OCI-LY7 (cell line): ENCODE data around the gene CDC42EP3. TPM values are rescaled to one million over a fixed set of nuclear protein-coding genes. Genes with fewer than 3 reads are reported as not detected.

Experiments
- BruUV-seq: library from RNA; stranded (reverse); fragments of 400-500 nt; replicated peaks from 2 replicates; lab custom pipeline; 2021; lab: Mats Ljungman, UMichigan
- CTCF ChIA-PET: fragments of 300-600 bp; sonication (Branson Sonifier 250); formaldehyde crosslinking; loops from one replicate; lab custom pipeline; 2022; ENCODE audit warnings: antibody characterized with exemption; ENCODE audit not compliant: unreplicated experiment; lab: Charles Lee
- POLR2A ChIA-PET: fragments of 300-600 bp; sonication (Branson Sonifier 250); formaldehyde crosslinking; loops from one replicate; lab custom pipeline; 2022; ENCODE audit warnings: antibody characterized with exemption; lab: Charles Lee
- DNase-seq: peaks from one replicate; pipeline ENCODE4 v3.0.0-alpha.2; 2015; ENCODE audit warnings: low spot score
- H2AFZ ChIP-seq: fragments of 200-600 bp; sonication (generic), shearing (Covaris generic); 2 replicates; pipeline ENCODE4 v1.6.1; 2014; ENCODE audit warnings: mild to moderate bottlenecking, antibody characterized with exemption, low read length, moderate library complexity
- H3K27ac ChIP-seq: fragments of 200-600 bp; sonication (generic); 2 replicates; pipeline ENCODE4 v1.5.1; 2014; ENCODE audit warnings: mixed run types, low read depth, mild to moderate bottlenecking, moderate library complexity, low read length, inconsistent platforms; ENCODE audit not compliant: poor library complexity, severe bottlenecking
- H3K36me3 ChIP-seq: fragments of 200-600 bp; sonication (generic); 2 replicates; pipeline ENCODE4 v1.6.1; 2014; ENCODE audit warnings: mild to moderate bottlenecking, antibody characterized with exemption, low read length, moderate library complexity, mixed read lengths; ENCODE audit not compliant: insufficient read depth
- H3K4me1 ChIP-seq: fragments of 200-600 bp; sonication (generic); 2 replicates; pipeline ENCODE4 v1.5.1; 2014; ENCODE audit warnings: mild to moderate bottlenecking, low read length; ENCODE audit not compliant: insufficient read depth, poor library complexity, severe bottlenecking
- H3K4me2 ChIP-seq: fragments of 200-600 bp; sonication (generic); 2 replicates; pipeline ENCODE4 v1.6.1; 2014; ENCODE audit warnings: mild to moderate bottlenecking, low read length
- H3K4me3 ChIP-seq: fragments of 200-600 bp; sonication (generic); 2 replicates; pipeline ENCODE4 v1.5.1; 2014; ENCODE audit warnings: mild to moderate bottlenecking, low read depth, low read length; ENCODE audit not compliant: poor library complexity, severe bottlenecking
- H3K79me2 ChIP-seq: fragments of 200-600 bp; sonication (generic); 2 replicates; pipeline ENCODE4 v1.6.1; 2016; ENCODE audit warnings: low read depth, mild to moderate bottlenecking, low read length, moderate library complexity, mixed read lengths; ENCODE audit not compliant: insufficient read depth
- H3K9me2 ChIP-seq: fragments of 200-600 bp; sonication (generic); 2 replicates; pipeline ENCODE4 v1.6.1; 2016; ENCODE audit warnings: mild to moderate bottlenecking, low read length, mixed read lengths; ENCODE audit not compliant: insufficient read depth
- H3K9me3 ChIP-seq: fragments of 200-600 bp; sonication (generic); 2 replicates; pipeline ENCODE4 v1.6.1; 2014; ENCODE audit warnings: mild to moderate bottlenecking, mixed run types, low read length, mixed read lengths
- H4K20me1 ChIP-seq: fragments of 200-600 bp; sonication (generic); 2 replicates; pipeline ENCODE4 v1.6.1; 2014; ENCODE audit warnings: mild to moderate bottlenecking, antibody characterized with exemption, low read length, moderate library complexity, mixed read lengths; ENCODE audit not compliant: insufficient read depth
- EZH2phosphoT487 ChIP-seq: fragments of 200-600 bp; sonication (generic); IDR thresholded peaks from 2 replicates; pipeline ENCODE4 v1.6.1; 2018; ENCODE audit warnings: low read depth, borderline replicate concordance, mild to moderate bottlenecking, mixed run types, antibody characterized with exemption, low read length, moderate library complexity, mixed read lengths
- intact Hi-C: fragments of 100-400 bp; cut with micrococcal nuclease; formaldehyde crosslinking; loops from one replicate; pipeline ENCODE4 v1.10.0; 2022; ENCODE audit not compliant: unreplicated experiment
- total RNA-seq, 2 experiments: library from RNA; depleted of rRNA in 1 of 2; stranded (reverse); fragments of >200 nt in 1 of 2; shearing (Covaris generic) in 1 of 2; gene quantifications; 2 replicates each; pipeline ENCODE4 v1.2.3, GENCODE V29; 2014 to 2022
- TF ChIP-seq, protein P1 (sequence below): fragments of 200-600 bp; sonication (generic); conservative IDR thresholded peaks from 2 replicates; pipeline ENCODE4 v1.5.1; 2014; ENCODE audit warnings: mild to moderate bottlenecking, antibody characterized with exemption, low read length, moderate library complexity, mixed read lengths

CDC42EP3 gene
- total RNA-seq, 2 experiments from 2014 or later, result 7.2 to 22.9 TPM

DNA sequence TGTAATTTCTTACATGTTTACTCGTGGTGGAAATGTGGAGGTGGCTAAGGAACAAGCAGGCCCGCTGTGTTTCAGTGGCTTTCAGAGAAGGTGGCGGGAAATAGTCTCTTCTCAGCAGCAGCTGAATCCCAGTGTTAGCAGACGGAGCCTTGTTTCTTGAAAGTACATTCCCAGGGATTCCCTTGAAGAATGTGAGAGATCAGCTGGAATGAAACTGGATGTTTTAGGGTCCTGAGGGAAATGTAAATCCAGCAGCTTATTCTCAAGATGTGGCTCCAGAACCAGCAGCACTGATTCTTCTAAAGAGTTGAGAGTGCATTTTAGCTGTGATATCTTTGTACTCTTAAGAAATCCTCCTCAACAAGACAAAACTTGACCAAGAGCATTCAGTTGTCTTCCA lies 59.1 kb downstream of the CDC42EP3 start:
- H3K4me2 ChIP-seq, result no peak overlapping the region
- no peaks in the 10 kb centered on the region for H3K9me3 ChIP-seq
- intact Hi-C loops, result no loop called here
- POLR2A ChIA-PET, result no interaction called here
- H3K4me3 ChIP-seq, result no peak overlapping the region
- no peaks in the 10 kb centered on the region for H3K36me3 ChIP-seq
- no peaks in the 10 kb centered on the region for H3K79me2 ChIP-seq
- H3K4me1 ChIP-seq, result peaks cover 16% of the 10 kb centered on the region
- no peak for DNase-seq
- CTCF ChIA-PET, result no interaction called here
- H3K27ac ChIP-seq, result no peak overlapping the region
- no peak overlapping the region for H2AFZ ChIP-seq
- no peaks in the 10 kb centered on the region for H4K20me1 ChIP-seq
- TF ChIP-seq EZH2phosphoT487, result no peak
- TF ChIP-seq, protein P1, sequence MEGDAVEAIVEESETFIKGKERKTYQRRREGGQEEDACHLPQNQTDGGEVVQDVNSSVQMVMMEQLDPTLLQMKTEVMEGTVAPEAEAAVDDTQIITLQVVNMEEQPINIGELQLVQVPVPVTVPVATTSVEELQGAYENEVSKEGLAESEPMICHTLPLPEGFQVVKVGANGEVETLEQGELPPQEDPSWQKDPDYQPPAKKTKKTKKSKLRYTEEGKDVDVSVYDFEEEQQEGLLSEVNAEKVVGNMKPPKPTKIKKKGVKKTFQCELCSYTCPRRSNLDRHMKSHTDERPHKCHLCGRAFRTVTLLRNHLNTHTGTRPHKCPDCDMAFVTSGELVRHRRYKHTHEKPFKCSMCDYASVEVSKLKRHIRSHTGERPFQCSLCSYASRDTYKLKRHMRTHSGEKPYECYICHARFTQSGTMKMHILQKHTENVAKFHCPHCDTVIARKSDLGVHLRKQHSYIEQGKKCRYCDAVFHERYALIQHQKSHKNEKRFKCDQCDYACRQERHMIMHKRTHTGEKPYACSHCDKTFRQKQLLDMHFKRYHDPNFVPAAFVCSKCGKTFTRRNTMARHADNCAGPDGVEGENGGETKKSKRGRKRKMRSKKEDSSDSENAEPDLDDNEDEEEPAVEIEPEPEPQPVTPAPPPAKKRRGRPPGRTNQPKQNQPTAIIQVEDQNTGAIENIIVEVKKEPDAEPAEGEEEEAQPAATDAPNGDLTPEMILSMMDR, result no peak
- no TSS peak for BruUV-seq
- H3K9me2 ChIP-seq, result no peaks in the 10 kb centered on the region

DNA sequence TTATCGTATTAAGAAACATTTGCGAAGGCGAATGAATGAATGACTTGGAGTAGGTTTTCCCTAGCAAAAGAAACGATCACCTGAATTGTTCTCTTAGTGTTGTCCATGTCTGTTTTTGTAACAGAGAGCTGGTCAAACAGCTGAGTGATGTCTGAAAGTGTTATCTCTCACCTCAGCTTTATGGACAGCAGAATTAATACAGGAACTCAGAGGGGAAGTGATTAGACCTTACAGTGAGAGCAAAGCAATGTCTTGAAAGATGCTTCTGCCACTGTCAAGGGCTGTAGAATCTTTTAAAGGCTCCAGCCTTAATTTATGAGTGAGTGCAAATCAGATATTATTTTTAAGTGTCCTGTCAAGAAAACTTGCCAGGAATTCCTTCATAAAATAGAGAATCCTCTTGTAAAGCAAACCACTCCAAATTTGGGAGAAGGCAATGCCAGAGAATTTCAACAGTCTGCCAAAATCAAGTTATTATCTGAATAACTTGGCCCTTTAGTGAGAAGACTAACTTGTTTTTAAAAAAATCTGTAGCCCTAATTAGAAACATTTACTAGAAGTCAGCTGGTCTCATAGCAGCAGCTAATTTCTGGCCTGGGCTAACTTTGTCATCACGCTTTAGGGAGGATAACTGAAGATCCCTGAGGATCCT lies 60.7 kb downstream of the CDC42EP3 start:
- no peaks in the 10 kb centered on the region for H4K20me1 ChIP-seq
- H3K4me3 ChIP-seq, result no peak overlapping the region
- TF ChIP-seq, protein P1, result no peak
- TF ChIP-seq EZH2phosphoT487, result no peak
- H3K4me2 ChIP-seq, result no peak overlapping the region
- intact Hi-C loops, result no loop called here
- no peaks in the 10 kb centered on the region for H3K9me2 ChIP-seq
- no TSS peak for BruUV-seq
- no peak for DNase-seq
- no peak overlapping the region for H2AFZ ChIP-seq
- CTCF ChIA-PET, result no interaction called here
- peaks cover 2% of the 10 kb centered on the region for H3K4me1 ChIP-seq
- H3K36me3 ChIP-seq, result no peaks in the 10 kb centered on the region
- H3K9me3 ChIP-seq, result no peaks in the 10 kb centered on the region
- no peaks in the 10 kb centered on the region for H3K79me2 ChIP-seq
- POLR2A ChIA-PET, result interaction anchor here (0.6 to 1.0 kb wide), 2 partner anchors 8 to 18 kb away, joined by 3 to 4 read pairs; no protein-coding TSS in a partner anchor
- no peak overlapping the region for H3K27ac ChIP-seq

DNA sequence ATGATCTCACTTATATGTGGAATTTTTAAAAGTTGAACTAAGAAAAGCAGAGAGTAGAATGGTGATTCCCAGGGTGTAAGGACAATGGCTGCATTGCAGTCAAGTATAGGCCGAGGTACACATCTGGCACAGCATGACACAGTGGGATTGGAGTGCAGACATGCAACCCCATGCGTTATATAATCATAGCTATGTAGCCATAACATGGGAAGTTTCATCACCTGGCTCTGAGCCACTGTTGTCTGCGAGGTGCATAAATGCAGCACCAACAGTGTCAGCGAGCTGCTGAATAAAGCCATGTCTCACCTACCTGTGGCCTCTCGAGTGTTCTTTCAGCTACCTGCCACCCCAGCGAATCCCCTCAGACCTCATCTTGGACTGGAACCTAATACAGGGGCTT lies 61.7 kb downstream of the CDC42EP3 start:
- Histone ChIP-seq H3K9me2 (no peaks in the 10 kb centered on the region), H3K9me3 (no peaks in the 10 kb centered on the region), H3K36me3 (no peaks in the 10 kb centered on the region), H2AFZ (no peak overlapping the region), H3K4me3 (no peak overlapping the region), H3K4me2 (no peak overlapping the region), H3K27ac (no peak overlapping the region), H3K79me2 (no peaks in the 10 kb centered on the region), H3K4me1 (no peaks in the 10 kb centered on the region), H4K20me1 (no peaks in the 10 kb centered on the region)
- DNase-seq, result no peak
- ChIA-PET CTCF (no interaction called here), POLR2A (interaction anchor here (0.7 to 1.0 kb wide), 2 partner anchors 9 to 58 kb away, joined by 4 read pairs; no protein-coding TSS in a partner anchor)
- TF ChIP-seq, protein P1, result no peak
- intact Hi-C loops, result no loop called here
- BruUV-seq, result no TSS peak
